ENCODE data around the gene ZBTB39. TPM values are rescaled to one million over a fixed set of nuclear protein-coding genes. Genes with fewer than 3 reads are reported as not detected.

Gene ZBTB39
- total RNA-seq, 1 experiment from 2014 or later = 10.7 TPM

- DNase-seq = no peak
- Histone ChIP-seq H3K9ac (ENCODE audit: low read length) (no peak overlapping the region), H3K4me1 (ENCODE audit: low read length) (no peaks in the 10 kb centered on the region), H3K27ac (ENCODE audit: low read length) (no peak overlapping the region), H3K9me3 (ENCODE audit: low read length) (no peaks in the 10 kb centered on the region), H3K79me2 (ENCODE audit: low read length) (no peaks in the 10 kb centered on the region), H3K36me3 (ENCODE audit: insufficient read depth, low read length) (no peaks in the 10 kb centered on the region), H3K4me2 (ENCODE audit: low read depth, low read length, poor library complexity, severe bottlenecking) (no peak overlapping the region), H4K20me1 (ENCODE audit: insufficient read depth, low read depth, low read length) (0 out of 2 replicates have a peak, but pooled peaks cover 4% of the 10 kb centered on the region), H3K9me2 (replicated peaks; ENCODE audit: insufficient read depth, low read length) (no peaks in the 10 kb centered on the region), H3K27me3 (ENCODE audit: low read length) (no peaks in the 10 kb centered on the region), H2AFZ (ENCODE audit: low read length) (no peak overlapping the region), H3K4me3 (ENCODE audit: low read length) (no peak overlapping the region)
Measured at GRCh38 chr12:56994231-56994746, 12.1 kb downstream of the ZBTB39 start.

GRCh38 chr12:56993346-56993745, 13.0 kb downstream of the ZBTB39 start:
- DNase-seq = no peak
- Histone ChIP-seq H3K27ac (ENCODE audit: low read length) (no peak overlapping the region), H3K4me3 (ENCODE audit: low read length) (no peak overlapping the region), H3K36me3 (ENCODE audit: insufficient read depth, low read length) (no peaks in the 10 kb centered on the region), H3K9ac (ENCODE audit: low read length) (no peak overlapping the region), H3K4me2 (ENCODE audit: low read depth, low read length, poor library complexity, severe bottlenecking) (no peak overlapping the region), H3K27me3 (ENCODE audit: low read length) (no peaks in the 10 kb centered on the region), H2AFZ (ENCODE audit: low read length) (no peak overlapping the region), H4K20me1 (ENCODE audit: insufficient read depth, low read depth, low read length) (0 out of 2 replicates have a peak, but pooled peaks cover 4% of the 10 kb centered on the region), H3K79me2 (ENCODE audit: low read length) (no peaks in the 10 kb centered on the region), H3K9me3 (ENCODE audit: low read length) (no peaks in the 10 kb centered on the region), H3K4me1 (ENCODE audit: low read length) (peaks cover 2% of the 10 kb centered on the region), H3K9me2 (replicated peaks; ENCODE audit: insufficient read depth, low read length) (no peaks in the 10 kb centered on the region)

GRCh38 chr12:56991319-56992246, 14.8 kb downstream of the ZBTB39 start:
- Histone ChIP-seq H3K27me3 (ENCODE audit: low read length) (no peaks in the 10 kb centered on the region), H3K9me3 (ENCODE audit: low read length) (no peaks in the 10 kb centered on the region), H3K36me3 (ENCODE audit: insufficient read depth, low read length) (no peaks in the 10 kb centered on the region), H4K20me1 (ENCODE audit: insufficient read depth, low read depth, low read length) (no peaks in the 10 kb centered on the region), H3K79me2 (ENCODE audit: low read length) (no peaks in the 10 kb centered on the region), H3K4me1 (ENCODE audit: low read length) (peaks cover 7% of the 10 kb centered on the region), H3K4me2 (ENCODE audit: low read depth, low read length, poor library complexity, severe bottlenecking) (no peak overlapping the region), H2AFZ (ENCODE audit: low read length) (no peak overlapping the region), H3K9me2 (replicated peaks; ENCODE audit: insufficient read depth, low read length) (no peaks in the 10 kb centered on the region), H3K4me3 (ENCODE audit: low read length) (no peak overlapping the region), H3K9ac (ENCODE audit: low read length) (no peak overlapping the region), H3K27ac (ENCODE audit: low read length) (no peak overlapping the region)
- DNase-seq = no peak

- no peak overlapping the region for H3K27ac ChIP-seq (ENCODE audit: low read length)
- H2AFZ ChIP-seq (ENCODE audit: low read length) = no peak overlapping the region
- H3K79me2 ChIP-seq (ENCODE audit: low read length) = no peaks in the 10 kb centered on the region
- no peaks in the 10 kb centered on the region for H3K36me3 ChIP-seq (ENCODE audit: insufficient read depth, low read length)
- H3K9ac ChIP-seq (ENCODE audit: low read length) = no peak overlapping the region
- H3K4me2 ChIP-seq (ENCODE audit: low read depth, low read length, poor library complexity, severe bottlenecking) = no peak overlapping the region
- DNase-seq = no peak
- no peaks in the 10 kb centered on the region for H3K9me2 ChIP-seq (replicated peaks; ENCODE audit: insufficient read depth, low read length)
- H3K27me3 ChIP-seq (ENCODE audit: low read length) = no peaks in the 10 kb centered on the region
- H3K4me1 ChIP-seq (ENCODE audit: low read length) = peaks cover 7% of the 10 kb centered on the region
- H4K20me1 ChIP-seq (ENCODE audit: insufficient read depth, low read depth, low read length) = no peaks in the 10 kb centered on the region
- no peak overlapping the region for H3K4me3 ChIP-seq (ENCODE audit: low read length)
- H3K9me3 ChIP-seq (ENCODE audit: low read length) = no peaks in the 10 kb centered on the region
Measured at GRCh38 chr12:56990648-56991318, 15.6 kb downstream of the ZBTB39 start.

GRCh38 chr12:56989861-56990610, 16.3 kb downstream of the ZBTB39 start:
- no peak overlapping the region for H3K27ac ChIP-seq (ENCODE audit: low read length)
- no peak overlapping the region for H3K4me2 ChIP-seq (ENCODE audit: low read depth, low read length, poor library complexity, severe bottlenecking)
- no peak overlapping the region for H3K4me3 ChIP-seq (ENCODE audit: low read length)
- no peak overlapping the region for H3K9ac ChIP-seq (ENCODE audit: low read length)
- no peaks in the 10 kb centered on the region for H3K27me3 ChIP-seq (ENCODE audit: low read length)
- H3K9me3 ChIP-seq (ENCODE audit: low read length) = no peaks in the 10 kb centered on the region
- DNase-seq = no peak
- H3K36me3 ChIP-seq (ENCODE audit: insufficient read depth, low read length) = no peaks in the 10 kb centered on the region
- H3K4me1 ChIP-seq (ENCODE audit: low read length) = peaks cover 7% of the 10 kb centered on the region
- no peaks in the 10 kb centered on the region for H3K79me2 ChIP-seq (ENCODE audit: low read length)
- no peaks in the 10 kb centered on the region for H3K9me2 ChIP-seq (replicated peaks; ENCODE audit: insufficient read depth, low read length)
- no peak overlapping the region for H2AFZ ChIP-seq (ENCODE audit: low read length)
- no peaks in the 10 kb centered on the region for H4K20me1 ChIP-seq (ENCODE audit: insufficient read depth, low read depth, low read length)

DNA sequence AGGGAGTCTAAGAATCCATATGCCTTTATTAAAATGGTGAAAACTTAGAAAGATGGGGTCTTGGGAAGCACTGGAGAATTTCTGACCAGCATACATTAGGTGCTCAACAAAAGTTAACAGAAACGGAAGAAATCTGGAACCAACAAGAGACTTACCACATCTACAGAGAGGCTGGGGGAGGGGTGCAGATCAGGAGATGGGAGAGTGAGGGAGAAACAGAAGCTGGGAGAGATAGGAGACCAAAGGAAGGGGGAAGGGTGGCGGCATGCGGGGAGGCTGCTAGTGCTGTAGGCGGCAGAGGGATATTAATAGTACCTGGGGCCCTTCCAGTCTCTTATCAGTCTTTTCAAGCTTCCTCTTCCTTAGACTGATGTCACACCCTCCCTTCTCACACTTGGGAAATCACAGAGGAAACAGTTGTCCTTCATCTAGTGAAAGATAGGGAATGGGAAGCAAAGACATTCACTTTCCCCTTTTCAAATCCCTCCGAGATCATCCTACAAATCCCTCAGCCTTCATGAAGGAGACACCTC, 18.1 kb downstream of the ZBTB39 start:
- H3K4me1 ChIP-seq (ENCODE audit: low read length) = peaks cover 7% of the 10 kb centered on the region
- H3K9me2 ChIP-seq (replicated peaks; ENCODE audit: insufficient read depth, low read length) = no peaks in the 10 kb centered on the region
- H3K27ac ChIP-seq (ENCODE audit: low read length) = no peak overlapping the region
- H3K36me3 ChIP-seq (ENCODE audit: insufficient read depth, low read length) = no peaks in the 10 kb centered on the region
- H2AFZ ChIP-seq (ENCODE audit: low read length) = no peak overlapping the region
- DNase-seq = no peak
- H3K9me3 ChIP-seq (ENCODE audit: low read length) = no peaks in the 10 kb centered on the region
- no peaks in the 10 kb centered on the region for H4K20me1 ChIP-seq (ENCODE audit: insufficient read depth, low read depth, low read length)
- no peaks in the 10 kb centered on the region for H3K79me2 ChIP-seq (ENCODE audit: low read length)
- H3K4me3 ChIP-seq (ENCODE audit: low read length) = no peak overlapping the region
- H3K27me3 ChIP-seq (ENCODE audit: low read length) = no peaks in the 10 kb centered on the region
- H3K9ac ChIP-seq (ENCODE audit: low read length) = no peak overlapping the region
- peak overlapping the region; percentile 4 for H3K4me2 ChIP-seq (ENCODE audit: low read depth, low read length, poor library complexity, severe bottlenecking)

GRCh38 chr12:56987551-56988053, 18.7 kb downstream of the ZBTB39 start:
- H3K9ac ChIP-seq (ENCODE audit: low read length) = no peak overlapping the region
- H3K4me3 ChIP-seq (ENCODE audit: low read length) = no peak overlapping the region
- peak; percentile 89 for DNase-seq
- H3K27ac ChIP-seq (ENCODE audit: low read length) = no peak overlapping the region
- H3K36me3 ChIP-seq (ENCODE audit: insufficient read depth, low read length) = no peaks in the 10 kb centered on the region
- no peaks in the 10 kb centered on the region for H4K20me1 ChIP-seq (ENCODE audit: insufficient read depth, low read depth, low read length)
- peaks cover 7% of the 10 kb centered on the region for H3K4me1 ChIP-seq (ENCODE audit: low read length)
- H2AFZ ChIP-seq (ENCODE audit: low read length) = no peak overlapping the region
- no peaks in the 10 kb centered on the region for H3K9me3 ChIP-seq (ENCODE audit: low read length)
- no peaks in the 10 kb centered on the region for H3K79me2 ChIP-seq (ENCODE audit: low read length)
- H3K4me2 ChIP-seq (ENCODE audit: low read depth, low read length, poor library complexity, severe bottlenecking) = peak overlapping the region; percentile 4
- H3K27me3 ChIP-seq (ENCODE audit: low read length) = no peaks in the 10 kb centered on the region
- no peaks in the 10 kb centered on the region for H3K9me2 ChIP-seq (replicated peaks; ENCODE audit: insufficient read depth, low read length)
